Pericardium fibroblast (primary cell): ENCODE measurements around the gene ZSCAN4. TPM values are rescaled to one million over a fixed set of nuclear protein-coding genes. Genes with fewer than 3 reads are reported as not detected.

Experiments
- total RNA-seq: library from RNA; depleted of rRNA; stranded (reverse); fragments of >200 nt; gene quantifications from 2 replicates; pipeline ENCODE4 v1.2.3, GENCODE V29; 2015

The ZSCAN4 gene
- total RNA-seq, result not detected in 2 replicates

DNA sequence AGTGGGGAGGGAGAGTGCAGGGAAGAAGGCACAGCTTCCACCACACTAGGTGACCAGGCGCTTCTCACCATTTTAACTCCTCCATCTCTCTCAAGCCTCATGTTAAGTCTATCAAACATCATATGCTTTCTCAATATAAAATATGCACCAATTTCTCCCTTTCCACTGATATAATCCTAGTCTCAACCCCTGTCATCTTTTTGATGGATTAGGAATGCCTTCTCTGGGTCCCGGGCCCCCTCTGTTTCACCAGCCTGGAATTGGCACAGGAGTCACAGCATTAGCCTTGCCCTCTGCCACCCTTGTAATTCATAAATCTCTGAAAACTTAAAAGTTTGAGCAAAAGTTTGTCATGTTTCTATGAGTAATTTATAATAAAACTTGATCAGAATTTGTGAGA is at the start of gene ZSCAN4:
Gene ZSCAN4 (plus strand): TSS at position 301 of the 400 bp plus-strand sequence. CDS start 7,211 bp downstream, outside the sequence.

DNA sequence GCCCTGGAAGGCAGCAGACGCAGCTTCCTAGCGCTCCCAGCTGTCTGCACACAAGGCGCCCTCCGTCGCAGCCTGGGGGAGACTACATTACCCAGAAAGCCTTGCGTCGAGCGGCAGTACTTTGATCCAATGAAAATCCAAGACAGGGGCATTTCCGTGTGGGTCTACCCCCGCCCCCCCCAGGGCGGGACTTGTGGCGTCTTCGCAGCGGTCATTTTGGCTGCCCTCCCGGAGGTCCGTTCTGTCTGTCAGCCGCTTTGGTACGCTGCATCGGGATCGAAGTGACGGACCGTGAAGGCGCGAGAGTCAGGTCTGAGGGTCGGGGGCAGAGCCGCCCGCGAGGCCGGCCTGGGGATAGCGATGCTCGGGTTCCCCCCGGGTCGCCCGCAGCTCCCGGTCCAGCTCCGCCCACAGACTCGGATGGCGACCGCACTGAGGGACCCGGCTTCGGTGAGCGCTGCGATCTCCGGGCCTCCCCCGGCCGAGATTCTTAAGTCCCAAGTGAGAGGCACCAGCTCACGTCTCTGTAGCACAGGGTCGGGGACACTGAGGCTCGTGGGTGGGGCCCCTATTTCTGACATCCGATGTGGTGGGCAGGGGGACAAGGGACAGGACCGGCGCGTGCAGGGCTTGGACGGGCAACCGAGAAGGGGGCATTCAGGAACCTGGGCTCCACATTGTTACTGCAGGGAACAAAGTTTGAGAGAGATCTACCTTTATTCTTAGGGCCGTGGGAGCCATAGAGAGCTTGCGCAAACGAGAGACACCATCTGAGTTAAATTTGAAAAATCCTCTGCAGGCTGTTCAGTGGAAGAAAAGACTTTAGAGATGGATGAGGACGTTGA is 35.5 kb upstream of the ZSCAN4 start, which contains the start of gene ZNF211:
Gene ZNF211 (plus strand): TSS at position 182 of the 845 bp plus-strand sequence. CDS start 179 bp downstream, at position 361.

DNA sequence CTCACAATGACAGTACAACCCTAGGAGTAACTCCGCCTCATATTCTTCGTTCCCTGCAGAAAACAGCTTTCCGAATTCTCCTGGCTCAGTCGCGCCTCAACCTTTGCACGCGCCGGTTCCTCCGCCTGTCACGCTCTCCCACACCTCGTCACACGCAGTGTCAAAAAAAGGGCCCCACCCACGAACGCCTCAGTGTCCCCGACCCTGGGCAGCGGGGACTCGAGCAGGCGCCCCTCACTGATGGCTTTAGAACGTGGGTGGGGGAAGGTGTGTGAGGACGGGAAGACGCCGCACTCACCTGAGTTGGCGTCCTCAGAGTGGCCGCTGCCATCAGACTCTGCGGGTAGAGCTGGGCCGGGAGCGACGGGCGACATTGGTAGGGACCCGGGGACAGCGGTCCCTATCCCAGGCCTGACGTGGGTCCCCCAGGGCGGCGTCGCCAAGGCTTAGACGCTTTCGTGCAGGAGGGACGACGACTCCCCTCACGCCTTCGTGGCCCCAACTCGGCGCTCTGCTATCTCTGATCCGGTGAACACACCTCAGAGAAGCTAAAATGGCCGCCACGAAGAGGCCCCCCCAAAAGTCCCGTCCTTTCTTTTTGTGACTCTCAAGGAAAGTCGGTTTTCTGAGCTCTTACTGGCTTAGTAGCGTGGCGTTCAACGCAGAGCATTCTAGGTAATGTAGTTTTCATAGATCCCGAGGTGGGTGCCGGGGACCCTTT is 40.1 kb downstream of the ZSCAN4 start, which contains the start of gene ZNF154:
Gene ZNF154 (minus strand): TSS at position 564 of the 721 bp plus-strand sequence. CDS start 233 bp downstream, at position 331.

Other genes starting within 250 kb of the ZSCAN4 start
- gene ZNF749, start 233.6 kb upstream of the ZSCAN4 start, total RNA-seq, result 6.3 and 6.5 TPM in 2 replicates
- gene VN1R1, start 211.8 kb upstream of the ZSCAN4 start, total RNA-seq, result 0.17 and 0.23 TPM in 2 replicates
- gene ZNF772, start 191.4 kb upstream of the ZSCAN4 start, total RNA-seq, result 9.7 and 11.4 TPM in 2 replicates
- gene ZNF419, start 181.2 kb upstream of the ZSCAN4 start, total RNA-seq, result 7.6 and 9.6 TPM in 2 replicates
- 7.7 and 10.4 TPM in 2 replicates for gene ZNF773, start 169.0 kb upstream of the ZSCAN4 start, total RNA-seq
- gene ZNF549, start 141.6 kb upstream of the ZSCAN4 start, total RNA-seq, result 3.8 and 3.9 TPM in 2 replicates
- 2.6 and 2.8 TPM in 2 replicates for gene ZNF550, start 109.1 kb upstream of the ZSCAN4 start, total RNA-seq
- gene ZNF416, start 90.0 kb upstream of the ZSCAN4 start, total RNA-seq, result 5.5 and 6.6 TPM in 2 replicates
- gene ZIK1, start 84.8 kb upstream of the ZSCAN4 start, total RNA-seq, result 7.2 and 8.1 TPM in 2 replicates
- 4.0 and 4.2 TPM in 2 replicates for gene ZNF530, start 69.0 kb upstream of the ZSCAN4 start, total RNA-seq
- gene ZNF134, start 54.7 kb upstream of the ZSCAN4 start, total RNA-seq, result 18.7 and 20.1 TPM in 2 replicates
- 6.0 and 7.7 TPM in 2 replicates for gene ZNF211, start 35.8 kb upstream of the ZSCAN4 start, total RNA-seq
- 5.8 and 14.0 TPM in 2 replicates for gene ZNF551, start 13.0 kb downstream of the ZSCAN4 start, total RNA-seq
- gene ZNF154, start 40.3 kb downstream of the ZSCAN4 start, total RNA-seq, result 2.3 and 4.3 TPM in 2 replicates
- gene ZNF671, start 58.7 kb downstream of the ZSCAN4 start, total RNA-seq, result 6.2 and 7.0 TPM in 2 replicates
- 4.7 and 9.1 TPM in 2 replicates for gene ZNF776, start 77.9 kb downstream of the ZSCAN4 start, total RNA-seq
- 4.7 and 12.6 TPM in 2 replicates for gene ZNF586, start 100.7 kb downstream of the ZSCAN4 start, total RNA-seq
- gene ZNF552, start 146.0 kb downstream of the ZSCAN4 start, total RNA-seq, result 0.85 and 2.6 TPM in 2 replicates
- 7.9 and 10.6 TPM in 2 replicates for gene ZNF587B, start 161.4 kb downstream of the ZSCAN4 start, total RNA-seq
- 9.0 and 15.4 TPM in 2 replicates for gene ZNF587, start 180.9 kb downstream of the ZSCAN4 start, total RNA-seq
- gene ZNF814, start 220.1 kb downstream of the ZSCAN4 start, total RNA-seq, result 2.9 and 7.7 TPM in 2 replicates
- 6.9 and 7.8 TPM in 2 replicates for gene ZNF417, start 247.7 kb downstream of the ZSCAN4 start, total RNA-seq